Astrocyte (in vitro differentiated cells and primary cell): ENCODE measurements around the gene RBM20.

Experiments used
- EZH2 ChIP-seq: IDR thresholded peaks from 2 replicates; pipeline ENCODE4 v1.6.1; 2012; ENCODE audit warnings: mild to moderate bottlenecking, low read length, inconsistent platforms; ENCODE audit not compliant: insufficient read depth
- TF ChIP-seq, protein P1 (sequence below): IDR thresholded peaks from 2 replicates; pipeline ENCODE4 v1.5.1; 2011; ENCODE audit warnings: low read depth, mild to moderate bottlenecking, inconsistent platforms, low read length, moderate library complexity; ENCODE audit not compliant: insufficient read depth

GRCh38 chr10:110652475-110653118, 8.5 kb downstream of the RBM20 start:
- TF ChIP-seq, protein P1, sequence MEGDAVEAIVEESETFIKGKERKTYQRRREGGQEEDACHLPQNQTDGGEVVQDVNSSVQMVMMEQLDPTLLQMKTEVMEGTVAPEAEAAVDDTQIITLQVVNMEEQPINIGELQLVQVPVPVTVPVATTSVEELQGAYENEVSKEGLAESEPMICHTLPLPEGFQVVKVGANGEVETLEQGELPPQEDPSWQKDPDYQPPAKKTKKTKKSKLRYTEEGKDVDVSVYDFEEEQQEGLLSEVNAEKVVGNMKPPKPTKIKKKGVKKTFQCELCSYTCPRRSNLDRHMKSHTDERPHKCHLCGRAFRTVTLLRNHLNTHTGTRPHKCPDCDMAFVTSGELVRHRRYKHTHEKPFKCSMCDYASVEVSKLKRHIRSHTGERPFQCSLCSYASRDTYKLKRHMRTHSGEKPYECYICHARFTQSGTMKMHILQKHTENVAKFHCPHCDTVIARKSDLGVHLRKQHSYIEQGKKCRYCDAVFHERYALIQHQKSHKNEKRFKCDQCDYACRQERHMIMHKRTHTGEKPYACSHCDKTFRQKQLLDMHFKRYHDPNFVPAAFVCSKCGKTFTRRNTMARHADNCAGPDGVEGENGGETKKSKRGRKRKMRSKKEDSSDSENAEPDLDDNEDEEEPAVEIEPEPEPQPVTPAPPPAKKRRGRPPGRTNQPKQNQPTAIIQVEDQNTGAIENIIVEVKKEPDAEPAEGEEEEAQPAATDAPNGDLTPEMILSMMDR = no peak
- no peak for TF ChIP-seq EZH2
